IMR-90 (cell line): ENCODE data around the gene SORCS1. TPM values are rescaled to one million over a fixed set of nuclear protein-coding genes. Genes with fewer than 3 reads are reported as not detected.

Experiments used
- ATAC-seq: fragments of 200-7000 bp; cut with Tn5 transposase; 2 replicates; pipeline ENCODE4 v1.9.1; 2020; ENCODE audit warnings: low read depth, mild to moderate bottlenecking, moderate library complexity
- BruUV-seq: library from RNA; stranded (reverse); fragments of 400-500 nt; replicated peaks from 2 replicates; lab custom pipeline; 2021; lab: Mats Ljungman, UMichigan
- CTCF ChIA-PET: fragments of 300-600 bp; formaldehyde crosslinking; extraction: SDS; loops from one replicate; lab custom pipeline; 2021; ENCODE audit warnings: antibody characterized with exemption; lab: Yijun Ruan, JAX
- POLR2A ChIA-PET: fragments of 300-600 bp; sonication (Branson Sonifier 250); formaldehyde crosslinking; loops from one replicate; lab custom pipeline; 2022; ENCODE audit warnings: antibody characterized with exemption; ENCODE audit not compliant: unreplicated experiment; lab: Charles Lee
- DNase-seq: peaks from one replicate; pipeline ENCODE4 v3.0.0; 2013
- H2AFZ ChIP-seq: replicated peaks from 2 replicates; pipeline ENCODE3; 2013; ENCODE audit warnings: low read length, mild to moderate bottlenecking; ENCODE audit not compliant: poor library complexity
- H2AK5ac ChIP-seq: 2 replicates; pipeline ENCODE4 v1.6.1; 2013; ENCODE audit warnings: low read depth, low read length, inconsistent platforms
- H2AK9ac ChIP-seq: replicated peaks from 2 replicates; pipeline ENCODE3; 2013; ENCODE audit warnings: mild to moderate bottlenecking, low read depth, low read length, moderate library complexity; ENCODE audit not compliant: poor library complexity
- H2BK120ac ChIP-seq: 2 replicates; pipeline ENCODE4 v1.6.1; 2013; ENCODE audit warnings: low read depth, low read length, inconsistent platforms
- H2BK15ac ChIP-seq: 3 replicates; pipeline ENCODE4 v1.6.1; 2013; ENCODE audit warnings: low read depth, low read length, inconsistent platforms
- H2BK20ac ChIP-seq: 2 replicates; pipeline ENCODE4 v1.6.1; 2013; ENCODE audit warnings: low read depth, mild to moderate bottlenecking, inconsistent platforms, low read length, moderate library complexity
- H2BK5ac ChIP-seq: 2 replicates; pipeline ENCODE4 v1.6.1; 2013; ENCODE audit warnings: mild to moderate bottlenecking, low read depth, low read length, inconsistent platforms; ENCODE audit not compliant: poor library complexity, severe bottlenecking
- H3K14ac ChIP-seq: replicated peaks from 2 replicates; pipeline ENCODE4 v1.6.1; 2013; ENCODE audit warnings: low read depth, low read length, inconsistent platforms
- H3K18ac ChIP-seq: 2 replicates; pipeline ENCODE4 v1.6.1; 2013; ENCODE audit warnings: low read depth, low read length, control low read depth
- H3K23ac ChIP-seq: 2 replicates; pipeline ENCODE4 v1.6.1; 2013; ENCODE audit warnings: low read depth, low read length, inconsistent platforms
- H3K27ac ChIP-seq: 2 replicates; pipeline ENCODE4 v1.5.1; 2013; ENCODE audit warnings: mild to moderate bottlenecking, control low read depth, low read length; ENCODE audit not compliant: insufficient read depth
- H3K27me3 ChIP-seq: 2 replicates; pipeline ENCODE4 v1.6.1; 2013; ENCODE audit warnings: low read length; ENCODE audit not compliant: control insufficient read depth, insufficient read depth
- H3K36me3 ChIP-seq: 2 replicates; pipeline ENCODE4 v1.6.1; 2013; ENCODE audit warnings: low read length, mixed read lengths; ENCODE audit not compliant: control insufficient read depth, insufficient read depth
- H3K4ac ChIP-seq: 2 replicates; pipeline ENCODE4 v1.6.1; 2013; ENCODE audit warnings: low read depth, low read length, inconsistent platforms
- H3K4me1 ChIP-seq: 2 replicates; pipeline ENCODE4 v1.6.1; 2013; ENCODE audit warnings: low read length, mixed read lengths; ENCODE audit not compliant: control insufficient read depth, insufficient read depth
- H3K4me2 ChIP-seq: 2 replicates; pipeline ENCODE4 v1.6.1; 2013; ENCODE audit warnings: low read depth, mild to moderate bottlenecking, control low read depth, low read length, moderate library complexity
- H3K4me3 ChIP-seq: 2 replicates; pipeline ENCODE4 v1.5.1; 2013; ENCODE audit warnings: low read depth, mild to moderate bottlenecking, control low read depth, low read length, moderate library complexity; ENCODE audit not compliant: insufficient read depth
- H3K56ac ChIP-seq: 2 replicates; pipeline ENCODE4 v1.6.1; 2013; ENCODE audit warnings: low read length, inconsistent platforms; ENCODE audit not compliant: insufficient read depth; ENCODE audit errors: extremely low read depth
- H3K79me1 ChIP-seq, 2 experiments: 2 replicates each; pipeline ENCODE4 v1.6.1; 2013; ENCODE audit warnings: low read length in 2 of 2, inconsistent platforms in 1 of 2, low read depth in 1 of 2
- H3K9ac ChIP-seq: 2 replicates; pipeline ENCODE4 v1.6.1; 2013; ENCODE audit warnings: low read depth, low read length, control low read depth
- H3K9me1 ChIP-seq: 2 replicates; pipeline ENCODE4 v1.6.1; 2013; ENCODE audit warnings: low read length, inconsistent platforms; ENCODE audit not compliant: insufficient read depth
- H3K9me3 ChIP-seq: 2 replicates; pipeline ENCODE4 v1.6.1; 2013; ENCODE audit warnings: low read length; ENCODE audit not compliant: control insufficient read depth, insufficient read depth
- H4K20me1 ChIP-seq: 2 replicates; pipeline ENCODE4 v1.6.1; 2013; ENCODE audit warnings: low read length, inconsistent platforms; ENCODE audit not compliant: insufficient read depth
- H4K5ac ChIP-seq: 2 replicates; pipeline ENCODE4 v1.6.1; 2013; ENCODE audit warnings: mild to moderate bottlenecking, low read depth, low read length, control low read depth
- H4K8ac ChIP-seq, 2 experiments: 2 replicates each; pipeline ENCODE4 v1.6.1; 2013; ENCODE audit warnings: low read depth in 2 of 2, low read length in 2 of 2, control low read depth in 1 of 2, inconsistent platforms in 1 of 2
- H4K91ac ChIP-seq: 2 replicates; pipeline ENCODE4 v1.6.1; 2013; ENCODE audit warnings: low read depth, low read length, inconsistent platforms; ENCODE audit not compliant: insufficient read depth
- CEBPB ChIP-seq: IDR thresholded peaks from 2 replicates; pipeline ENCODE4 v1.6.1; 2012; ENCODE audit warnings: low read depth, low read length, improper control_type of control experiment
- CHD1 ChIP-seq: IDR thresholded peaks from 2 replicates; pipeline ENCODE4 v1.6.1; 2012; ENCODE audit warnings: low read depth, low read length, improper control_type of control experiment
- CTCF ChIP-seq: conservative IDR thresholded peaks from 2 replicates; pipeline ENCODE4 v1.5.1; 2012; ENCODE audit warnings: mild to moderate bottlenecking, low read depth, low read length, improper control_type of control experiment
- FOS ChIP-seq: fragments of 150-350 bp; IDR thresholded peaks from 2 replicates; pipeline ENCODE4 v1.6.1; 2016; ENCODE audit warnings: low read depth, low read length
- MXI1 ChIP-seq: IDR thresholded peaks from 2 replicates; pipeline ENCODE4 v1.6.1; 2012; ENCODE audit warnings: low read depth, mild to moderate bottlenecking, low read length, moderate library complexity, borderline replicate concordance
- RCOR1 ChIP-seq: IDR thresholded peaks from 2 replicates; pipeline ENCODE4 v1.6.1; 2012; ENCODE audit warnings: mild to moderate bottlenecking, low read length, improper control_type of control experiment; ENCODE audit not compliant: insufficient replicate concordance
- SMC3 ChIP-seq: fragments of 150-350 bp; IDR thresholded peaks from 2 replicates; pipeline ENCODE4 v1.6.1; 2016; ENCODE audit warnings: low read depth, mild to moderate bottlenecking, antibody characterized with exemption, low read length, moderate library complexity
- WGBS, 2 experiments: methylation state at CpG; one replicate each; pipeline versions ENCODE4 v1.1.5 to v1.1.7; 2013; ENCODE audit warnings: missing lambda C conversion rate in 2 of 2; ENCODE audit not compliant: insufficient read length in 1 of 2; ENCODE audit errors: extremely low coverage in 2 of 2; 5-methylcytosine and 5-hydroxymethylcytosine counted together
- dilution Hi-C: fragments of 300-500 bp; cut with HindIII; formaldehyde crosslinking; loops from one replicate; pipeline ENCODE4 v1.14.3; 2018; ENCODE audit warnings: low sequenced_read_pairs; ENCODE audit not compliant: unreplicated experiment
- in situ Hi-C: fragments of 300-500 bp; cut with MboI; formaldehyde crosslinking; loops from 3 replicates; pipeline ENCODE4 v1.14.3; 2019; ENCODE audit warnings: low sequenced_read_pairs, inconsistent platforms, mixed read lengths
- intact Hi-C: fragments of 100-400 bp; cut with micrococcal nuclease; formaldehyde crosslinking; loops from 2 replicates; pipeline ENCODE4 v1.10.0; 2022
- polyA plus RNA-seq, 3 experiments: library from polyadenylated mRNA; depleted of rRNA; stranded (reverse); fragments of >200 nt; gene quantifications; 2 replicates each; pipeline ENCODE4 v1.2.3, GENCODE V29; 2012; ENCODE audit warnings: low replicate concordance in 1 of 3
- total RNA-seq: library from RNA; depleted of rRNA; stranded (reverse); fragments of >200 nt; gene quantifications from 2 replicates; pipeline ENCODE4 v1.2.3, GENCODE V29; 2012

The SORCS1 gene
- total and polyA plus RNA-seq, 2 of the 4 experiments (the other 2 are of a cell fraction), result under 0.01 TPM; not detected in 1

- Histone ChIP-seq H3K4me1 (no peaks in the 10 kb centered on the region), H2BK15ac (no peak overlapping the region), H4K8ac (no peak overlapping the region), H4K91ac (no peak overlapping the region), H2AK9ac (no peak overlapping the region), H3K9me3 (peaks cover 7% of the 10 kb centered on the region), H3K18ac (no peak overlapping the region), H3K9ac (no peak overlapping the region), H3K56ac (no peak overlapping the region), H2BK120ac (no peak overlapping the region), H3K4me3 (no peak overlapping the region), H4K20me1 (no peaks in the 10 kb centered on the region), H2BK5ac (no peak overlapping the region), H2AFZ (no peak overlapping the region), H4K5ac (no peak overlapping the region), H2BK20ac (no peak overlapping the region), H3K23ac (no peak overlapping the region), H3K27me3 (no peaks in the 10 kb centered on the region), H3K14ac (no peak overlapping the region), H3K79me1 (no peaks in the 10 kb centered on the region), H3K27ac (no peak overlapping the region), H3K36me3 (no peaks in the 10 kb centered on the region), H3K4me2 (no peak overlapping the region), H2AK5ac (no peak overlapping the region), H3K4ac (no peak overlapping the region), H3K9me1 (no peaks in the 10 kb centered on the region)
- dilution Hi-C loops (no loop called here), intact Hi-C loops (no loop called here), in situ Hi-C loops (no loop called here)
- ChIA-PET CTCF (no interaction called here), POLR2A (no interaction called here)
- BruUV-seq, result no TSS peak
- DNase-seq (no peak), ATAC-seq (no peak)
- WGBS, 2 experiments, result no CpG with 5 or more reads among the region's 1 CpG
- no peak for TF ChIP-seq CEBPB
- no peak for TF ChIP-seq SMC3
- no peak for TF ChIP-seq CHD1
- TF ChIP-seq FOS, result no peak
- TF ChIP-seq MXI1, result no peak
- no peak for TF ChIP-seq CTCF
- no peak for TF ChIP-seq RCOR1
Observed at GRCh38 chr10:106930751-106931150, 233.8 kb downstream of the SORCS1 start.
